A549 (cell line): ENCODE results near the gene LRIT2.

Experiments used
- CTCF ChIP-seq: fragments of >200 bp; sonication (Bioruptor Twin); formaldehyde crosslinking; IDR thresholded peaks from 3 replicates; pipeline ENCODE4 v1.5.1; 2016
- KDM1A ChIP-seq: fragments of 200-600 bp; sonication (generic); IDR thresholded peaks from 2 replicates; pipeline ENCODE4 v1.6.1; 2016; ENCODE audit warnings: low read depth, mild to moderate bottlenecking
- POLR2A ChIP-seq: IDR thresholded peaks from 2 replicates; pipeline ENCODE4 v1.6.1; 2012; ENCODE audit warnings: mild to moderate bottlenecking, low read length
- RAD21 ChIP-seq, 2 experiments: fragments of >200 bp in 1 of 2; sonication (Bioruptor Twin) in 1 of 2; formaldehyde crosslinking in 1 of 2; IDR thresholded peaks in 1 of 2; conservative IDR thresholded peaks in 1 of 2; 2 replicates in 1 of 2; 3 replicates in 1 of 2; pipeline ENCODE4 v1.6.1; 2012 to 2018; ENCODE audit warnings: inconsistent platforms in 1 of 2

- TF ChIP-seq CTCF (no peak), RAD21 (conservative IDR thresholded peaks at IDR 0.05 in 1 of 2, IDR thresholded peaks at IDR 0.05 in 1 of 2) (no peak), KDM1A (no peak), POLR2A (no peak)
These were observed 8.6 kb upstream of the LRIT2 start for GRCh38 chr10:84233940-84234339.
